ENCODE measurements around the gene KATNBL1.
"Not testable (repeated sequence)": the region's sequence is repeated elsewhere in the genome, so short reads cannot be mapped to it uniquely, and the experiment has no call there.

Gene KATNBL1

DNA sequence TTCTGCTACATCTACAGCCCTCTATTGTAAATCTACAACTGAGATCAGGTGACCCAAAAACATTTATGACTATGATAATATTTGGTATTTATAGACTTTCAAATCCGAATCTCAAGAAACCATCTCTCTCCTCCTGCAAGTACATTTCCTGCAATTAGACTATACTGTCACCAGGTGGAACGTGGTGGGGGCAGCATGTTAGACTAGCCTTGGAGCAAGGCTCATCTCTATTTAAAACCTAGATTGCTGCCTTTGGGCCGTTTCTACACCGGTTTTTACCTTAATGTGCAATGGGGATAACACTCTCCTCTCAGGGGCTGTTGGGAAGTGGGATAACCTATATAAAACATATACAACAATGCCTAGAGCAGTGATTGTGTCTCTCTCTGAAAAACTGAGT, 3.8 kb upstream of the KATNBL1 start:
- ATAC-seq (ENCODE audit: low read depth) (no peak), DNase-seq (ENCODE audit: low spot score) (no peak)
- no peak overlapping the region for H3K4me3 ChIP-seq (ENCODE audit: severe bottlenecking)
- H3K9me3 ChIP-seq (ENCODE audit: severe bottlenecking), result no peaks in the 10 kb centered on the region
- H3K27me3 ChIP-seq (ENCODE audit: insufficient read depth, poor library complexity, severe bottlenecking), result no peaks in the 10 kb centered on the region
- H3K4me1 ChIP-seq (ENCODE audit: insufficient read depth, poor library complexity, severe bottlenecking), result peaks cover 10% of the 10 kb centered on the region
- no peaks in the 10 kb centered on the region for H3K36me3 ChIP-seq (ENCODE audit: low read depth)
- TF ChIP-seq, protein P1, sequence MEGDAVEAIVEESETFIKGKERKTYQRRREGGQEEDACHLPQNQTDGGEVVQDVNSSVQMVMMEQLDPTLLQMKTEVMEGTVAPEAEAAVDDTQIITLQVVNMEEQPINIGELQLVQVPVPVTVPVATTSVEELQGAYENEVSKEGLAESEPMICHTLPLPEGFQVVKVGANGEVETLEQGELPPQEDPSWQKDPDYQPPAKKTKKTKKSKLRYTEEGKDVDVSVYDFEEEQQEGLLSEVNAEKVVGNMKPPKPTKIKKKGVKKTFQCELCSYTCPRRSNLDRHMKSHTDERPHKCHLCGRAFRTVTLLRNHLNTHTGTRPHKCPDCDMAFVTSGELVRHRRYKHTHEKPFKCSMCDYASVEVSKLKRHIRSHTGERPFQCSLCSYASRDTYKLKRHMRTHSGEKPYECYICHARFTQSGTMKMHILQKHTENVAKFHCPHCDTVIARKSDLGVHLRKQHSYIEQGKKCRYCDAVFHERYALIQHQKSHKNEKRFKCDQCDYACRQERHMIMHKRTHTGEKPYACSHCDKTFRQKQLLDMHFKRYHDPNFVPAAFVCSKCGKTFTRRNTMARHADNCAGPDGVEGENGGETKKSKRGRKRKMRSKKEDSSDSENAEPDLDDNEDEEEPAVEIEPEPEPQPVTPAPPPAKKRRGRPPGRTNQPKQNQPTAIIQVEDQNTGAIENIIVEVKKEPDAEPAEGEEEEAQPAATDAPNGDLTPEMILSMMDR (IDR thresholded peaks at IDR 0.05; ENCODE audit: poor library complexity, severe bottlenecking), result no peak
- no peak overlapping the region for H3K27ac ChIP-seq (ENCODE audit: poor library complexity, severe bottlenecking)

DNA sequence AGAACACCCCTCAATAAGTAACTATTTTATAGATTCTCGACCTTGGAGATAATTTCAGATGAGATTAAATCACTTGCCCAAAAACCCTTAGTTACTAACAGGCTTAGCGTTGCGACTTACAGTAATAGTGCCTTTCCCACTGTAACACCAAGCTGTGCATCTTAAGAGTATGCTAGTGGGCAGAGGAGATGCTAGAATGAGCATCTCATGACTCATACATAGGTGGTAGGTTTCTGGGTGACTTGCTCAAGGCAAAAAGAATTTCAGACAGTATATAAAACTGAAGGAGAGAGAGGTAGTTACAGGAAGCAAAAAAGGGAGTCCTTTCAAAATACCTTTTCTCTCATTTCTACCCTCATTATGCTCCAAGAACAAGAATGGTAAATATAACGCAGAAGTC, 3.9 kb downstream of the KATNBL1 start:
- Histone ChIP-seq H3K4me1 (ENCODE audit: insufficient read depth, poor library complexity, severe bottlenecking) (peaks cover 10% of the 10 kb centered on the region), H3K36me3 (ENCODE audit: low read depth) (peaks cover 33% of the 10 kb centered on the region), H3K9me3 (ENCODE audit: severe bottlenecking) (no peaks in the 10 kb centered on the region), H3K4me3 (ENCODE audit: severe bottlenecking) (no peak overlapping the region), H3K27ac (ENCODE audit: poor library complexity, severe bottlenecking) (peak overlapping the region; percentile 4), H3K27me3 (ENCODE audit: insufficient read depth, poor library complexity, severe bottlenecking) (no peaks in the 10 kb centered on the region)
- DNase-seq (ENCODE audit: low spot score), result no peak
- peak; percentile 22; the same call in 1 of the 3 replicates for ATAC-seq (ENCODE audit: low read depth)
- TF ChIP-seq, protein P1 (IDR thresholded peaks at IDR 0.05; ENCODE audit: poor library complexity, severe bottlenecking), result no peak

- H3K36me3 ChIP-seq (ENCODE audit: low read depth), result peaks cover 48% of the 10 kb centered on the region
- no peaks in the 10 kb centered on the region for H3K9me3 ChIP-seq (ENCODE audit: severe bottlenecking)
- no peak overlapping the region for H3K27ac ChIP-seq (ENCODE audit: poor library complexity, severe bottlenecking)
- no peak overlapping the region for H3K4me3 ChIP-seq (ENCODE audit: severe bottlenecking)
- TF ChIP-seq, protein P1 (IDR thresholded peaks at IDR 0.05; ENCODE audit: poor library complexity, severe bottlenecking), result no peak
- ATAC-seq (ENCODE audit: low read depth), result no peak
- no peak for DNase-seq (ENCODE audit: low spot score)
- H3K4me1 ChIP-seq (ENCODE audit: insufficient read depth, poor library complexity, severe bottlenecking), result peaks cover 10% of the 10 kb centered on the region
- no peaks in the 10 kb centered on the region for H3K27me3 ChIP-seq (ENCODE audit: insufficient read depth, poor library complexity, severe bottlenecking)
Observed at GRCh38 chr15:34203936-34204335, 6.0 kb downstream of the KATNBL1 start.

DNA sequence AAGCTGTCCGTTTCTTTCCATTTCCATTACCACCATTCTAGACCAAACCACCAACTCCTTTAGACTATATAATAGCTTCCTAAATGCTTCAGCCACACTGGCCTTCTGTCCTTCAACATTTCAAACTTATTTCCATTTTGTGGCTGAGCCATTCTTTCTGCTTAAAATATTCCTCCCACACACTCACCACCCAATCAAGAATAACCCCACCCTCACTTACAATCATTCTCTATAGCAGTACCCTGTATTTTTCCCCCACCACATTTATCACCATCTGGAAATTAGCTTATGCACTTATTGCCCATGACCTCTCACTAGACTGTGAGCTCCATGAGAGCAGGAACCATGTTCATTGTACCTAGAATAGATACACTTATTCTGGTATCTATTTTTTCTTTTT, 6.6 kb downstream of the KATNBL1 start:
- peaks cover 48% of the 10 kb centered on the region for H3K36me3 ChIP-seq (ENCODE audit: low read depth)
- H3K27ac ChIP-seq (ENCODE audit: poor library complexity, severe bottlenecking), result no peak overlapping the region
- H3K27me3 ChIP-seq (ENCODE audit: insufficient read depth, poor library complexity, severe bottlenecking), result no peaks in the 10 kb centered on the region
- H3K9me3 ChIP-seq (ENCODE audit: severe bottlenecking), result no peaks in the 10 kb centered on the region
- TF ChIP-seq, protein P1 (IDR thresholded peaks at IDR 0.05; ENCODE audit: poor library complexity, severe bottlenecking), result no peak
- peaks cover 4% of the 10 kb centered on the region for H3K4me1 ChIP-seq (ENCODE audit: insufficient read depth, poor library complexity, severe bottlenecking)
- DNase-seq (ENCODE audit: low spot score) (no peak), ATAC-seq (ENCODE audit: low read depth) (no peak)
- H3K4me3 ChIP-seq (ENCODE audit: severe bottlenecking), result no peak overlapping the region

- DNase-seq (ENCODE audit: low spot score); H3K4me3 ChIP-seq (ENCODE audit: severe bottlenecking); ATAC-seq (ENCODE audit: low read depth); H3K9me3 ChIP-seq (ENCODE audit: severe bottlenecking); H3K4me1 ChIP-seq (ENCODE audit: insufficient read depth, poor library complexity, severe bottlenecking); H3K27me3 ChIP-seq (ENCODE audit: insufficient read depth, poor library complexity, severe bottlenecking); H3K27ac ChIP-seq (ENCODE audit: poor library complexity, severe bottlenecking): not testable (repeated sequence)
- H3K36me3 ChIP-seq (ENCODE audit: low read depth), result peaks cover 13% of the 10 kb centered on the region
- TF ChIP-seq, protein P1 (IDR thresholded peaks at IDR 0.05; ENCODE audit: poor library complexity, severe bottlenecking), result peak; percentile 27
Observed at GRCh38 chr15:34193272-34193671, 16.6 kb downstream of the KATNBL1 start.

All from RWPE2 (cell line).